Measurements from ENCODE around the gene TCERG1L. TPM values are rescaled to one million over a fixed set of nuclear protein-coding genes. Genes with fewer than 3 reads are reported as not detected.

Gene TCERG1L
- polyA plus RNA-seq, 1 donor from 2014 or later, result 0.53 TPM

DNA sequence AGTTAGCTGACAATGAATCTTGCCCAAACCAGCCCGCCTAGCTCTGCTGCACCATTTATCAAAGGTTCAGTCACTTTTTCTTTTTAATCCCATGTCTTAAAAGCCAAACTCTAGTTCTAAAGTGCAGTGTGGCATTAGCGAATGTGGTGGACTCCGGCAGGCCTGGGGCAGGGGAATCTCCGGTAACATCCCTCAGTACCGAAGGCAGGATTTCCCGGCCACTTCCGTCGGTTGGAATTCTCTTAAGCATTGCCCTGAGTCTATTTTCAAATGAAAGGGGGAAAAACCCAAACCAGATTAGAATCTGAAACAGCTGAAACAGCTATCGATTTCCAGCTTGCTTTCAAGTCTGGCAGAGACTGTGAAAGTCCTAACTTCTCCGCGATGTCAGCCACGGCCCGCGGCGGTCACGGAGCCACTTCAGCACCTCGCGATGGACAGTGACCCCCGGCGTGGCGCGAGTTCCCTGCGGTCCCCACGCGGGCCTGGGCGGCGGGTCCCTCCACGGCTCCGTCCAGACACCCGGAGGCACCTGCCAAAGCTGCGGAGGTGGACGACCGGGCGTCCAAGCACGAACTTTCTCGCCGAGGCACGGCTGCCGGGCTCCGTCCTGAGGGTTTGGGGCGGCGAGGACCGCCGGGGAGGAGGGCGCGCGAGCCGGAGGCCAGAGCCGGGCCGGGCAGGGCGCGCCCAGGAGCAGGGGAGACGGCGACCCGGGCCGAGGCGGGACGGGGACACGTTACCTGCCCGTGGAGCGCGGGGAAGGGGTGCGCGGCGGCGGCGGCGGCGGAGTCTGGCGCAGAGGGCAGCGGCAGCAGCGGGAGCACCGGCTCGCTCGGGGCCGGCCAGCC, 745 bp downstream of the TCERG1L start:
- no peaks in the 10 kb centered on the region for H3K9me3 ChIP-seq (ENCODE audit: low read length)
- peak overlapping the region; percentile 72 for H3K4me3 ChIP-seq (ENCODE audit: low read length)
- H3K9ac ChIP-seq (ENCODE audit: low read length), result peak overlapping the region; percentile 50
- no peaks in the 10 kb centered on the region for H4K20me1 ChIP-seq (ENCODE audit: insufficient read depth)
- no peak overlapping the region for H3K27ac ChIP-seq (ENCODE audit: low read length)
- H3K4me2 ChIP-seq (ENCODE audit: low read length), result peak overlapping the region; percentile 35
- H3F3A ChIP-seq (ENCODE audit: insufficient read depth, low read length, poor library complexity, severe bottlenecking), result no peaks in the 10 kb centered on the region
- peaks cover 34% of the 10 kb centered on the region for H3K27me3 ChIP-seq (ENCODE audit: insufficient read depth, low read depth, low read length)
- no peaks in the 10 kb centered on the region for H3K9me2 ChIP-seq (ENCODE audit: insufficient read depth, low read length)
- no peak overlapping the region for H2AFZ ChIP-seq (ENCODE audit: low read depth, low read length)
- TF ChIP-seq MXI1 (conservative IDR thresholded peaks at IDR 0.05; ENCODE audit: poor library complexity, severe bottlenecking) (no peak), RAD21 (conservative IDR thresholded peaks at IDR 0.05) (peak; percentile 21), SMC3 (conservative IDR thresholded peaks at IDR 0.05; ENCODE audit: poor library complexity) (peak; percentile 27)
- no peaks in the 10 kb centered on the region for H3K79me2 ChIP-seq (replicated peaks; ENCODE audit: insufficient read depth, low read length)
- H3K36me3 ChIP-seq (ENCODE audit: insufficient read depth, low read length), result no peaks in the 10 kb centered on the region

DNA sequence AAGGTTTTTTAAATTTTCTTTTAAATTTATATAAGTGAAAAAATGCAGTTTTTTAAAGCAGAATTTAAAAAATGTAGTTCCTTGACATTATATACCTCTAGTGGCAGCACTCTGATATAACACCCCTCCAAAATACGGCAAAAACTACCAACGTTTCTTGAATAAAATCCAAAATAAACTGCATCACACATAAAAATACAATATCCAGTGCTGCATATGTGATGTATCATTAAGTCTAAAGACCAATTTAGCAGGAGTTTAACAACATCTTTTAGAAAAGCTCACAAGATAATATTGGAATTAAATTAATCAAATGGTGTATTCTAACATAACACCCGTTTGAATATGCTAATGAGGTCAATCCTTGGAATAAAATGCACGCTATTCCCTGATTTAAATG, 1.4 kb downstream of the TCERG1L start:
- Histone ChIP-seq H3K27ac (ENCODE audit: low read length) (no peak overlapping the region), H3F3A (ENCODE audit: insufficient read depth, low read length, poor library complexity, severe bottlenecking) (no peaks in the 10 kb centered on the region), H3K4me2 (ENCODE audit: low read length) (peak overlapping the region; percentile 35), H3K79me2 (replicated peaks; ENCODE audit: insufficient read depth, low read length) (no peaks in the 10 kb centered on the region), H3K36me3 (ENCODE audit: insufficient read depth, low read length) (no peaks in the 10 kb centered on the region), H4K20me1 (ENCODE audit: insufficient read depth) (no peaks in the 10 kb centered on the region), H3K9ac (ENCODE audit: low read length) (no peak overlapping the region), H2AFZ (ENCODE audit: low read depth, low read length) (no peak overlapping the region), H3K4me3 (ENCODE audit: low read length) (peak overlapping the region; percentile 72), H3K9me2 (ENCODE audit: insufficient read depth, low read length) (no peaks in the 10 kb centered on the region), H3K27me3 (ENCODE audit: insufficient read depth, low read depth, low read length) (peaks cover 34% of the 10 kb centered on the region), H3K9me3 (ENCODE audit: low read length) (no peaks in the 10 kb centered on the region)
- TF ChIP-seq RAD21 (conservative IDR thresholded peaks at IDR 0.05) (peak; percentile 61), EP300 (conservative IDR thresholded peaks at IDR 0.05; ENCODE audit: poor library complexity, severe bottlenecking) (no peak), MXI1 (conservative IDR thresholded peaks at IDR 0.05; ENCODE audit: poor library complexity, severe bottlenecking) (no peak), POLR2AphosphoS5 (IDR thresholded peaks at IDR 0.05) (no peak), TAF1 (IDR thresholded peaks at IDR 0.05; ENCODE audit: low read depth) (no peak), EZH2 (IDR thresholded peaks at IDR 0.05; ENCODE audit: borderline replicate concordance, insufficient read depth, low read length, poor library complexity, severe bottlenecking) (no peak), SMC3 (conservative IDR thresholded peaks at IDR 0.05; ENCODE audit: poor library complexity) (peak; percentile 57)
- TF ChIP-seq, protein P1, sequence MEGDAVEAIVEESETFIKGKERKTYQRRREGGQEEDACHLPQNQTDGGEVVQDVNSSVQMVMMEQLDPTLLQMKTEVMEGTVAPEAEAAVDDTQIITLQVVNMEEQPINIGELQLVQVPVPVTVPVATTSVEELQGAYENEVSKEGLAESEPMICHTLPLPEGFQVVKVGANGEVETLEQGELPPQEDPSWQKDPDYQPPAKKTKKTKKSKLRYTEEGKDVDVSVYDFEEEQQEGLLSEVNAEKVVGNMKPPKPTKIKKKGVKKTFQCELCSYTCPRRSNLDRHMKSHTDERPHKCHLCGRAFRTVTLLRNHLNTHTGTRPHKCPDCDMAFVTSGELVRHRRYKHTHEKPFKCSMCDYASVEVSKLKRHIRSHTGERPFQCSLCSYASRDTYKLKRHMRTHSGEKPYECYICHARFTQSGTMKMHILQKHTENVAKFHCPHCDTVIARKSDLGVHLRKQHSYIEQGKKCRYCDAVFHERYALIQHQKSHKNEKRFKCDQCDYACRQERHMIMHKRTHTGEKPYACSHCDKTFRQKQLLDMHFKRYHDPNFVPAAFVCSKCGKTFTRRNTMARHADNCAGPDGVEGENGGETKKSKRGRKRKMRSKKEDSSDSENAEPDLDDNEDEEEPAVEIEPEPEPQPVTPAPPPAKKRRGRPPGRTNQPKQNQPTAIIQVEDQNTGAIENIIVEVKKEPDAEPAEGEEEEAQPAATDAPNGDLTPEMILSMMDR (IDR thresholded peaks at IDR 0.05; ENCODE audit: poor library complexity, severe bottlenecking), result peak; percentile 64
- TF ChIP-seq, protein P2, sequence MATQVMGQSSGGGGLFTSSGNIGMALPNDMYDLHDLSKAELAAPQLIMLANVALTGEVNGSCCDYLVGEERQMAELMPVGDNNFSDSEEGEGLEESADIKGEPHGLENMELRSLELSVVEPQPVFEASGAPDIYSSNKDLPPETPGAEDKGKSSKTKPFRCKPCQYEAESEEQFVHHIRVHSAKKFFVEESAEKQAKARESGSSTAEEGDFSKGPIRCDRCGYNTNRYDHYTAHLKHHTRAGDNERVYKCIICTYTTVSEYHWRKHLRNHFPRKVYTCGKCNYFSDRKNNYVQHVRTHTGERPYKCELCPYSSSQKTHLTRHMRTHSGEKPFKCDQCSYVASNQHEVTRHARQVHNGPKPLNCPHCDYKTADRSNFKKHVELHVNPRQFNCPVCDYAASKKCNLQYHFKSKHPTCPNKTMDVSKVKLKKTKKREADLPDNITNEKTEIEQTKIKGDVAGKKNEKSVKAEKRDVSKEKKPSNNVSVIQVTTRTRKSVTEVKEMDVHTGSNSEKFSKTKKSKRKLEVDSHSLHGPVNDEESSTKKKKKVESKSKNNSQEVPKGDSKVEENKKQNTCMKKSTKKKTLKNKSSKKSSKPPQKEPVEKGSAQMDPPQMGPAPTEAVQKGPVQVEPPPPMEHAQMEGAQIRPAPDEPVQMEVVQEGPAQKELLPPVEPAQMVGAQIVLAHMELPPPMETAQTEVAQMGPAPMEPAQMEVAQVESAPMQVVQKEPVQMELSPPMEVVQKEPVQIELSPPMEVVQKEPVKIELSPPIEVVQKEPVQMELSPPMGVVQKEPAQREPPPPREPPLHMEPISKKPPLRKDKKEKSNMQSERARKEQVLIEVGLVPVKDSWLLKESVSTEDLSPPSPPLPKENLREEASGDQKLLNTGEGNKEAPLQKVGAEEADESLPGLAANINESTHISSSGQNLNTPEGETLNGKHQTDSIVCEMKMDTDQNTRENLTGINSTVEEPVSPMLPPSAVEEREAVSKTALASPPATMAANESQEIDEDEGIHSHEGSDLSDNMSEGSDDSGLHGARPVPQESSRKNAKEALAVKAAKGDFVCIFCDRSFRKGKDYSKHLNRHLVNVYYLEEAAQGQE (IDR thresholded peaks at IDR 0.05; ENCODE audit: borderline replicate concordance), result no peak
